CD4-positive, alpha-beta T cell treated with Interferon alpha-2 for 1 hour (primary cell): ENCODE results near the gene BMP8A.
"Not testable (repeated sequence)": the region's sequence is repeated elsewhere in the genome, so short reads cannot be mapped to it uniquely, and the experiment has no call there.

Experiments used
- DNase-seq, 2 donors: peaks; one replicate each; pipeline ENCODE4 v3.0.0-alpha.2; 2020 to 2022

The BMP8A gene

GRCh38 chr1:39507230-39507928 is 15.9 kb downstream of the BMP8A start:
- DNase-seq, result no peak

DNA sequence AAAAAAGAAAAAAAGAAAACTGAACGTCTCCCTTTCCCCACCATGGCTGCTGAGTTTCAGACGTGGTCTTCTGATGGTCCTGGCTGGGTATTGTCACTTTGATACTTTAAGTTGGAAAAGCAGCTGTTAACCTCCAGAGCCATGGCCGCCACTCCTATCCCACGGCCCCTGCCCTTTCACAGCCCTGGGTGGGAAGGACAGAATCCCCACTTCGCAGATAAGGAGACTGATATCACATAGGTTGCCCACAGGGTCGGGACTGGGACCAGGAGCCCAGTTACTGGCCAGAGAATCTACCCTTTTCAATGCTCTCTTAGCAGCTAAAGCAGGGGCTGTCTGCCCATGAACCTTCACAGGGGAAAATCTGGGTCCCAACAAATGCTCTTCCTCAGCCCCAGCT is 16.8 kb downstream of the BMP8A start:
- DNase-seq, result no peak

DNA sequence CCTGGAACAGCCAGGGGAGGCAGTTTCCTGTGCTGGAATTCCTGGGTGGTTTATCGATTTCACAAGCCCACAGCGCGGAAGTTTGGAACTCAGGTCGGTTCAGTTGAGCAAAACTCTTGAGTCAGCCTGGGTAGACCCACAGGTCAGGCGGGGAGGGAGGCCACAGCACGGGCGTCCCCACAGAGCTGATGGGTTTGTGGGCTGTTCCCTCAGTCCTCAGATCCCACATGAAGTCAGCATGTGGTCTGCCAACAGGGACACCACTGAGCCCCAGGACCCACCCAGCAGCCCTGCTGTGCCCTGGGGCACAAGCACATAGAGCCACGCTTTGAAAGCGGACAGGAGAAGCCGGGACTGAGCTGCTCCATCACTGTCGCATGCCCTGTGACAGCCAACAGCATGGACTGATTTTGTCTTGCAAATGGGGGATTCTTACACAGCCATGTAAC is 17.4 kb downstream of the BMP8A start:
- no peak for DNase-seq

- DNase-seq, result peak in 1 of 2 donors; percentile 22
Measured at GRCh38 chr1:39509360-39510009, 18.0 kb downstream of the BMP8A start.

DNA sequence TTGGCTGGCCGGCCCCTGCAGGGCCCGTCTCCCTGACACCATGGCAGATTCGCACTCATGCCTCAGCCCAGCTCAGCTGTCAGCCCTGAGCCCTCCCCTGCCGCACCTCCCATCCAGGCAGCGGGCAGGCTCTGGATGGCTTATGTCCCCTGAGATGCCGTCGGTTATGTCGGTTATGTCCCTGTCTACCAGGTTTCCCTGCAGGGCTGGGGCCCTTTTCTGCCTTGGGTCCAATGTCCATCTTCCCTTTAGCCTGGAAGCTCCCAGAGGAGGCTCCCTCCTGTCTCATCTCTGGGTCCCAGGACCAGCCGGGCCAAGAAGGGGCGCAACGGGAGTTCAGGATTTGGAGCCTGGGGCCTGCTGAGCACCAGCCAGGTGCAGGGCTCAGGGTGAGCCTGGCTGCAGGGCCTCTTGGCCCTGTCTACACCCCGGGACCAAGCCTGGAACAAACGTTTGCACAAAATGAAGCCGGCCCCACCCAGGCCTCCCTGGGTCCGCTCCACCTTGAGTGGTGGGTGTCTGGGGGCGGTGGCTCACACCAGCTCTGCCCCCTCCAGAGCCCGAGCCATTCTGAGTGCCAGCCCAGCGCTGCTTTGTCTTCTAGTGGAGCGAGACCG is 19.2 kb downstream of the BMP8A start:
- not testable (repeated sequence) for DNase-seq

DNA sequence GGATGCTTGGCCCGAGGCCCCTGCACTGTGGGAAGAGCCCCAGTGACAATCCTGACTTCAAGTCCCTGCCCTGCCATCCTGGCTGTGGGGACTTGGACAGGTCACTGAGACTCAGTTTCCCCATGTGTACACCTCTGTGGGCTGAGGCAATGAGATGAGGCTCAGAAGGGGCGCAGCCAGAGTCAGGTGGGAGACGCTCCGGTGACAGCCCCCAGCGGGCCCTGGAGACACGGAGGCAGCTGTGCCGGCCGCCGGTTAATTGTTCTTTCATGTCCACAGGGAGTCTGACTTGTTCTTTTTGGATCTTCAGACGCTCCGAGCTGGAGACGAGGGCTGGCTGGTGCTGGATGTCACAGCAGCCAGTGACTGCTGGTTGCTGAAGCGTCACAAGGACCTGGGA is 20.0 kb downstream of the BMP8A start:
- DNase-seq, result not testable (repeated sequence)

- not testable (repeated sequence) for DNase-seq
Measured at GRCh38 chr1:39512234-39512847, 20.9 kb downstream of the BMP8A start.

GRCh38 chr1:39514710-39515124 is 23.3 kb downstream of the BMP8A start:
- not testable (repeated sequence) for DNase-seq

- DNase-seq, result not testable (repeated sequence)
Measured at GRCh38 chr1:39515131-39516086, 24.0 kb downstream of the BMP8A start.

GRCh38 chr1:39516841-39517240 is 25.4 kb downstream of the BMP8A start:
- not testable (repeated sequence) for DNase-seq

GRCh38 chr1:39517936-39518335 is 26.5 kb downstream of the BMP8A start:
- not testable (repeated sequence) for DNase-seq

GRCh38 chr1:39519376-39519775 is 27.9 kb downstream of the BMP8A start:
- not testable (repeated sequence) for DNase-seq

- DNase-seq, result not testable (repeated sequence)
Measured at GRCh38 chr1:39522221-39522620, 30.8 kb downstream of the BMP8A start.

GRCh38 chr1:39522661-39523567 is 31.5 kb downstream of the BMP8A start:
- no peak for DNase-seq

- no peak for DNase-seq
Measured at GRCh38 chr1:39524171-39524570, 32.7 kb downstream of the BMP8A start.

DNA sequence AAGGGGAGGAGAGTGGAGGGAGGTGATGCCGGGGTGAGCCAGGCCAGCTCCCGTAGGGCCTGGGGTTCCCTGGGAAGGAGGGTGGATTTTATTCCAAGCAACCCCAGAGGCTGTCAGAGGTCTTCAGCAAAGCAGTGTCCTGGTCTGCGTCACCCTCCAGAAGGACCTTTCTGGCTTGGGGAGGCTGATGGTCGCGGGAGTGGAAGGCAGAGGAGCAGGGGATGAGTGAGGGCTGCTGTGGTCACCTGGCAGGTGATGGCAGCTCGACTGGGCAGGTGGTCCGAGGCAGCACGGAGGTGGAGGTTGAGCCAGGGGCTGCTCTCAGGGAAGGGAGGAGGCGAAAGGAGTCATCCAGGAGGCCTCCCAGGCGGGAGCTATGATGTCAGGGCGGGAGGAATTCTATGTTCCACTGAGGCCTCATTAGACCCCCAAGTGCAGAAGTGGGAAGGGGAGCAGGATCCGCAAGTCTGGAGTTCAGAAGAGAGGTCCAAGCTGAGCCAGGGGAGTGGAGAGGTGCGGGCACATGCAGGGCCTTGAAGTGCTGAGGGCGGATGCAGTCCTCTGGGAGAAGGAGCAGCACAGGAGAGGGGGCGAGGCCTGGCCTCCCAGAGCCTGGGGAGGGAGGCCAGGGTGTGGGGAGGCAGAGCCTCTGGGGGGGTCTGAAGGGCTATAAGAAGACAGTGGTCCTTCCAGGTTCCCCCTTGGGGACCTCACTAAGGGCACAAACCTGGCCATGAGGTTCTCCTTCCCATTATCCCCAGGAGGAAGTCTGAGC is 33.3 kb downstream of the BMP8A start:
- DNase-seq, result no peak

- peak; percentile 60 to 70 for DNase-seq
Measured at GRCh38 chr1:39525366-39526165, 34.1 kb downstream of the BMP8A start.

DNA sequence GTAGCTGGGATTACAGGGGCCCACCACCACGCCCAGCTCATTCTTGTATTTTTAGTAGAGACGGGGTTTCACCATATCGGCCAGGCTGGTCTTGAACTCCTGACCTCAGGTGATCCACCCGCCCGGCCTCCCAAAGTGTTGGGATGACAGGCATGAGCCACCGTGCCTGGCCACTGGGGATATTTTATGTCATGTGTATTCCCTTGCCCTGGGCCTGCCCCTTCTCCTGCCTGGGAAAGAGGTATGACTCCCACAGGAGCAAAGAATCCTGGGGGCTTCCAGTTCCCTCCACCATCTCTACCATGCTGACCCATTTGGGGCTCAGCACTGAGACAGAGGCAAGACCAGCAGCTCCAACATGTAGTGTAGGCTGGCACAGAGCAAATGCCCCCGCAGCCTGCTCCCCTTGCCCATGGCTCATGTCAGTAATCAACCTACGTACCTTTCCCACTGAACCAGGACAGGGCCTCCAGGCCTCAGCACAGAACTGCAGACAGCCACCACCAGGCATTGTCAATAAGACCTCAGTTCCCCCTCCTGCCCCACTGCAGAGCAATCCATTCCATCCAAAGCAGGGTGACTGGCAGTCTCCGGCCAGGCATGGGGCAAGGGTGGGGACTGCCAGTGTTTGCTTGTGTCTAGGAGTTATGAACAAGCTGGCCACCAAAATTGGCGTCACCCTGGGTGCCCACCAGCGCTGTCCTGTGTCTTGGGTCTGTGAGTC is 35.2 kb downstream of the BMP8A start:
- DNase-seq, result no peak

- DNase-seq, result not testable (repeated sequence)
Measured at GRCh38 chr1:39527190-39527579, 35.7 kb downstream of the BMP8A start.
